AG10803 (cell line): ENCODE data around the gene CHKA.

Experiments used
- DNase-seq: peaks from one replicate; pipeline ENCODE4 v3.0.0; 2010; ENCODE audit warnings: low read depth
- H3K4me3 ChIP-seq: 2 replicates; pipeline ENCODE4 v1.5.1; 2011; ENCODE audit warnings: mild to moderate bottlenecking, low read length, control low read depth
- CTCF ChIP-seq: conservative IDR thresholded peaks from 2 replicates; pipeline ENCODE4 v1.5.1; 2011; ENCODE audit warnings: mild to moderate bottlenecking, low read length, control low read depth, inconsistent platforms

CHKA gene

GRCh38 chr11:68089679-68090078, 31.5 kb downstream of the CHKA start:
- no peak for DNase-seq
- no peak for TF ChIP-seq CTCF
- H3K4me3 ChIP-seq = no peak overlapping the region

- H3K4me3 ChIP-seq = no peak overlapping the region
- TF ChIP-seq CTCF = no peak
- DNase-seq = no peak
Observed at GRCh38 chr11:68083517-68083916, 37.7 kb downstream of the CHKA start.

- no peak for DNase-seq
- TF ChIP-seq CTCF = no peak
- H3K4me3 ChIP-seq = no peak overlapping the region
Observed at GRCh38 chr11:68082481-68082880, 38.7 kb downstream of the CHKA start.

- no peak overlapping the region for H3K4me3 ChIP-seq
- DNase-seq = no peak
- TF ChIP-seq CTCF = no peak
Observed at GRCh38 chr11:68081691-68082090, 39.5 kb downstream of the CHKA start.

- no peak overlapping the region for H3K4me3 ChIP-seq
- no peak for DNase-seq
- no peak for TF ChIP-seq CTCF
Observed at GRCh38 chr11:68080860-68081259, 40.3 kb downstream of the CHKA start.

GRCh38 chr11:68077617-68078582, 43.3 kb downstream of the CHKA start:
- TF ChIP-seq CTCF = no peak
- H3K4me3 ChIP-seq = no peak overlapping the region
- DNase-seq = no peak

- no peak for TF ChIP-seq CTCF
- DNase-seq = no peak
- H3K4me3 ChIP-seq = no peak overlapping the region
Observed at GRCh38 chr11:68076371-68077042, 44.7 kb downstream of the CHKA start.
